Measurements from ENCODE around the gene RCC1.

RCC1 gene

DNA sequence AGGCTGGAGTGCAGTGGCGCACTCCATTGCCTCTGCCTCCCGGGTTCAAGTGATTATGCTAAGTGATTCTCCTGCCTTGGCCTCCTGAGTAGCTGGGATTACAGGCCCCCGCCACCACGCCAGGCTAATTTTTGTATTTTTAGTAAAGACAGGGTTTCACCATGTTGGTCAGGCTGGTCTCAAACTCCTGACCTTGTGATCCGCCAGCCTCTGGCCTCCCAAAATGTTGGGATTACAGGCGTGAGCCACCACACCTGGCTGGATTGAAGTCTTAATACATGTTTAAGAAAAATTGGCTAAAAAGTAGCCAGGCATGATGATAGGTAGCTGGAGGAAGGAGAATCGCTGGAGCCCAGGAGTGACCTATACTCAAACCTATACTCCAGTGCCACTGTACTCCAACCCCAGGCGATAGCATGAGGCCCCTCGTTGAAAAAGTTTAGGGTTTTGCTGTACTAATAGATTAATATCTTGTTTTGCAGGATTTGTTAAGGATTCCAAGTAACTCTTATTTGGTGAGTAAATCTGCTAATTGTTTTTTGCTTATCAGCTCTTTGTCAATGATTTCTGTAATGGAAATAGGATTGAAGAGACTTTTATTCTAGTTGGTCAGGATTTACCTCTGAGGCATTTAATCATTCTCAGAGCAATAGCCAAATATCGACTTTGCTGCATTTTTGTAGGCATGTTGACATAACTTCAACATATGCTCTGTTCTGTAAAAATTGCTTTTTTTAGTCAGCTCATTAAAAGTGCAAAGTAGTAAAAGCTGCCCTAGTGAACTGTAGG, 2.0 kb downstream of the RCC1 start:
- no peak for TF ChIP-seq CTCF (IDR thresholded peaks at IDR 0.05)

- no peak for TF ChIP-seq CTCF (IDR thresholded peaks at IDR 0.05)
These were observed 2.6 kb downstream of the RCC1 start for GRCh38 chr1:28508435-28508754.

DNA sequence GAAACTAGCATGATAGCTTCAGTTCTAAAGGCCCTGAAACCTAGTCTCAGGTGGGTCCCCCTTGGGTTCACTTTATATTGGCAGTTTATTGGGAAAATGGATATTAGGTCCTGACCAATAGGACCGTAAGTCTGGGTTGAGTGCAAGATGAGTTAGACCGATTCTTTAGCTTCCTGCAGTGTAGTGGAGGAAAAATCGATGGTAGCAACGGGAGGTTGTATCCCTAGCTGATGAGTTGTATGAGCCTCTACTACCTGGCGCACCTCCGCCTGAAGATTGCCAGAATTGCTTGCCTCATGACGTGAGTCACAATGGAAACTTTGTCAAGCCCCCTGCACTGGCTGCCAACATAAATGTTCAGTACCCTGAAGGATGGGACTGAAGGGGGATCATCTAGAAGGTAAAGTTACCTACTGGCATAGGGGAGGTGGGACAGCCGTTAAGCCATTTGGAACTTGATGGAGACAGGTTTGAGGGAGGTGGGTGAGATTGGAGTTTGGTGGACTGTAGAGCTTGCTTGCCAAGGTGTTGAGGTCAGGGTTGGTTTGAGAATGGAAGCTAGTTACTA, 3.9 kb downstream of the RCC1 start:
- TF ChIP-seq CTCF (IDR thresholded peaks at IDR 0.05): no peak

- no peak for TF ChIP-seq CTCF (IDR thresholded peaks at IDR 0.05)
These were observed 4.6 kb downstream of the RCC1 start for GRCh38 chr1:28510273-28510969.

DNA sequence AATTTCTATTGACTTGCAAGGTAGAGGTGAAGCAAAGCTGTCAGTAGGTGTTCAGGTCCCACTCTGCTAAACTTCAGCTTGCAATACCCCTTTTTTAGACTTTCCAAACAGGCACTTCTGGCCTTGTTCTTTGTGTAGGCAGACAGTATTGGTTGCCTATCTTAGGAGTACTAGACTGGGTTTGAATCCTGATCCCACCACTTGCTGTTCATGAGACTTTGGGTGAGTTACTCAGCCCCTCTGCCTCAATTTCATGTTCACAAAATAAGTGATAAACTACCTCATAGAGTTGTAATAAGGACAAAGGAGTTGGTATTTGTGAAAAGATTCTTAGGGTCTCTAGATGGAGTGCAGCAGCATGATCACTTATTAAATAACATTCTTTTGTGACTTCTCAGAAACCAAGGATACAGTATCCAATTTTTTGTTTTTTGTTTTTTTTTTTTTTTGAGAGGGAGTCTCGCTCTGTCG, 5.2 kb downstream of the RCC1 start:
- TF ChIP-seq CTCF (IDR thresholded peaks at IDR 0.05): no peak

GRCh38 chr1:28512058-28512611, 6.3 kb downstream of the RCC1 start:
- TF ChIP-seq CTCF (IDR thresholded peaks at IDR 0.05): no peak

GRCh38 chr1:28516518-28516956, 10.7 kb downstream of the RCC1 start:
- TF ChIP-seq CTCF (IDR thresholded peaks at IDR 0.05): no peak
